OCI-LY7 (cell line): ENCODE measurements around the gene DENND1B.

ENCODE experiments used
- EZH2phosphoT487 ChIP-seq: fragments of 200-600 bp; sonication (generic); IDR thresholded peaks from 2 replicates; pipeline ENCODE4 v1.6.1; 2018; ENCODE audit warnings: low read depth, borderline replicate concordance, mild to moderate bottlenecking, mixed run types, antibody characterized with exemption, low read length, moderate library complexity, mixed read lengths
- TF ChIP-seq, protein P1 (sequence below): fragments of 200-600 bp; sonication (generic); conservative IDR thresholded peaks from 2 replicates; pipeline ENCODE4 v1.5.1; 2014; ENCODE audit warnings: mild to moderate bottlenecking, antibody characterized with exemption, low read length, moderate library complexity, mixed read lengths

DNA sequence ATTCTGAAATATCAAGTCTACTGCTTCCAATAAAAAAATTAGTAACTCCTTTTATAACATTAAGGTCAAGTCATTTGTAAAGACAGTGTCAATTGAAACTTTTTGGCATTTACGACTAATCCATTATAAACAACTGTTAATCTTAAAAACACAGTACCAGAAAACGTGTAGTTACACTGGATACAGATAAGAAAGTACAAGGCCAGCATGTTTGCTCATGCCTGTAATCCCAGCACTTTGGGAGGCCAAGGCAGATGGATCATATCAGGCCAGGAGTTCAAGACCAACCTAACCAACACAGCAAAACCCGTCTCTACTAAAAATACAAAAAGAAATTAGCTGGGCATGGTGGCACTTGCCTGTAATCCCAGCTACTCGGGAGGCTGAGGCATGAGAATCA is 29.4 kb downstream of the DENND1B start:
- TF ChIP-seq, protein P1, sequence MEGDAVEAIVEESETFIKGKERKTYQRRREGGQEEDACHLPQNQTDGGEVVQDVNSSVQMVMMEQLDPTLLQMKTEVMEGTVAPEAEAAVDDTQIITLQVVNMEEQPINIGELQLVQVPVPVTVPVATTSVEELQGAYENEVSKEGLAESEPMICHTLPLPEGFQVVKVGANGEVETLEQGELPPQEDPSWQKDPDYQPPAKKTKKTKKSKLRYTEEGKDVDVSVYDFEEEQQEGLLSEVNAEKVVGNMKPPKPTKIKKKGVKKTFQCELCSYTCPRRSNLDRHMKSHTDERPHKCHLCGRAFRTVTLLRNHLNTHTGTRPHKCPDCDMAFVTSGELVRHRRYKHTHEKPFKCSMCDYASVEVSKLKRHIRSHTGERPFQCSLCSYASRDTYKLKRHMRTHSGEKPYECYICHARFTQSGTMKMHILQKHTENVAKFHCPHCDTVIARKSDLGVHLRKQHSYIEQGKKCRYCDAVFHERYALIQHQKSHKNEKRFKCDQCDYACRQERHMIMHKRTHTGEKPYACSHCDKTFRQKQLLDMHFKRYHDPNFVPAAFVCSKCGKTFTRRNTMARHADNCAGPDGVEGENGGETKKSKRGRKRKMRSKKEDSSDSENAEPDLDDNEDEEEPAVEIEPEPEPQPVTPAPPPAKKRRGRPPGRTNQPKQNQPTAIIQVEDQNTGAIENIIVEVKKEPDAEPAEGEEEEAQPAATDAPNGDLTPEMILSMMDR, result no peak
- no peak for TF ChIP-seq EZH2phosphoT487
